ENCODE measurements around the gene OLIG1.

DNA sequence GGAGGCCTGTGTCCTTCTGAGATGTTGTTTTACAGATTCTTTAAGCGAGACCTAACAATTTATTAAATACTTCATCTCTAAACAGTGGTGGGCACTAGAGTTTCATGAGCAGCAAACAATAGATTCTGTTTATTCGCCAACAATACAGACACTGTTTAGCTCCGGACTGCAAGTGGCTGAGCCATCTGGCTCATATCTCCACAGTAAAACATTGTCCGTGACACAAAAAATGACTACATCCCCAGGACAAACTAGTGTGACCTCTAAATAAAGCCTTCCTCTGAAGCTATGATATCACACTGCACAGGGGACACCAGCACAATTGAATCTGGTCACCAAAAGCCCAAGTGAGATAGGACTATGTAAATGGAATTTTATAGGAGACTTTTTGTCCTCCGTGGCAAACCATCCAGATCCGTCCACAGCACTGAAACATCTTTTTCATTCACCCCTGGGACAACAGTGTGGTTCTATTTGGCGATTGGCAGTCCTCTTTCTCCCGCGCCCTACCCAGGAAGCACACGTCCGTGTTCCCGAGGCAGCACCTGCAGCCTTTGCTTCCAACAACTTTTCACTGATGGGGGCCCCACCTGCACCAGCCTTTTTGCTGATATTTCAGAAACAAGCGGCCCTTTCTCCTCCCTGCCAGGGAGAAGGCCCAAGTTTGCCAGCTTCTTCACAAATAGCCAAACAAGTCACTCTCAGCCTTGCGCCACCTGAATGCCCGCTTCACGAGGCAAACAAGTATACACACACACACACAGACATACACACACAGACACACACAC, 47.4 kb downstream of the OLIG1 start:
- TF ChIP-seq, protein P1, sequence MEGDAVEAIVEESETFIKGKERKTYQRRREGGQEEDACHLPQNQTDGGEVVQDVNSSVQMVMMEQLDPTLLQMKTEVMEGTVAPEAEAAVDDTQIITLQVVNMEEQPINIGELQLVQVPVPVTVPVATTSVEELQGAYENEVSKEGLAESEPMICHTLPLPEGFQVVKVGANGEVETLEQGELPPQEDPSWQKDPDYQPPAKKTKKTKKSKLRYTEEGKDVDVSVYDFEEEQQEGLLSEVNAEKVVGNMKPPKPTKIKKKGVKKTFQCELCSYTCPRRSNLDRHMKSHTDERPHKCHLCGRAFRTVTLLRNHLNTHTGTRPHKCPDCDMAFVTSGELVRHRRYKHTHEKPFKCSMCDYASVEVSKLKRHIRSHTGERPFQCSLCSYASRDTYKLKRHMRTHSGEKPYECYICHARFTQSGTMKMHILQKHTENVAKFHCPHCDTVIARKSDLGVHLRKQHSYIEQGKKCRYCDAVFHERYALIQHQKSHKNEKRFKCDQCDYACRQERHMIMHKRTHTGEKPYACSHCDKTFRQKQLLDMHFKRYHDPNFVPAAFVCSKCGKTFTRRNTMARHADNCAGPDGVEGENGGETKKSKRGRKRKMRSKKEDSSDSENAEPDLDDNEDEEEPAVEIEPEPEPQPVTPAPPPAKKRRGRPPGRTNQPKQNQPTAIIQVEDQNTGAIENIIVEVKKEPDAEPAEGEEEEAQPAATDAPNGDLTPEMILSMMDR (IDR thresholded peaks at IDR 0.05) = no peak
- no peak for TF ChIP-seq POLR2A (IDR thresholded peaks at IDR 0.05)
